Fibroblast of peridontal ligament (primary cell): Measurements from ENCODE around the gene CLCF1.

Source experiments
- DNase-seq: peaks from one replicate; pipeline ENCODE4 v3.0.0-alpha.2; 2010; ENCODE audit errors: extremely low read depth

The CLCF1 gene

GRCh38 chr11:67372993-67373647 lies at the start of gene CLCF1:
CLCF1 (minus strand) TSS chr11:67373598; CDS start chr11:67373539, 59 bp downstream.
- DNase-seq: peak; percentile 52

GRCh38 chr11:67422891-67423290 lies 49.5 kb upstream of the CLCF1 start:
- DNase-seq: no peak

- no peak for DNase-seq
Measured at GRCh38 chr11:67421430-67422031, 48.1 kb upstream of the CLCF1 start.

GRCh38 chr11:67420646-67421429 lies 47.4 kb upstream of the CLCF1 start:
- peak; percentile 67 for DNase-seq

GRCh38 chr11:67420147-67420645 lies 46.8 kb upstream of the CLCF1 start:
- no peak for DNase-seq

GRCh38 chr11:67419325-67420049 lies 46.1 kb upstream of the CLCF1 start:
- no peak for DNase-seq

GRCh38 chr11:67418476-67419281 lies 45.3 kb upstream of the CLCF1 start:
- no peak for DNase-seq

- no peak for DNase-seq
Measured at GRCh38 chr11:67417425-67417824, 44.0 kb upstream of the CLCF1 start.

GRCh38 chr11:67416416-67417335 lies 43.3 kb upstream of the CLCF1 start:
- DNase-seq: peak; percentile 20

- no peak for DNase-seq
Measured at GRCh38 chr11:67415501-67416304, 42.3 kb upstream of the CLCF1 start, which contains the start of gene CARNS1. CARNS1 (plus strand) TSS chr11:67415678; CDS start chr11:67416200, 522 bp downstream.

- DNase-seq: no peak
Measured at GRCh38 chr11:67413266-67413849, 40.0 kb upstream of the CLCF1 start.

- no peak for DNase-seq
Measured at GRCh38 chr11:67412495-67413179, 39.2 kb upstream of the CLCF1 start.

GRCh38 chr11:67411785-67412152 lies 38.4 kb upstream of the CLCF1 start:
- DNase-seq: no peak

- DNase-seq: no peak
Measured at GRCh38 chr11:67410984-67411784, 37.8 kb upstream of the CLCF1 start.

- no peak for DNase-seq
Measured at GRCh38 chr11:67410369-67410831, 37.0 kb upstream of the CLCF1 start.

GRCh38 chr11:67409781-67410368 lies 36.5 kb upstream of the CLCF1 start:
- DNase-seq: no peak

- DNase-seq: no peak
Measured at GRCh38 chr11:67409261-67409666, 35.9 kb upstream of the CLCF1 start.
